HG02623 (cell line): ENCODE measurements around the gene RBM44.
"Not testable (repeated sequence)": the region's sequence is repeated elsewhere in the genome, so short reads cannot be mapped to it uniquely, and the experiment has no call there.

Source experiments
- ATAC-seq: cut with Tn5 transposase; IDR thresholded peaks from one replicate; pipeline ENCODE4 v1.9.1; 2021; ENCODE audit warnings: moderate library complexity; ENCODE audit not compliant: unreplicated experiment

The RBM44 gene

DNA sequence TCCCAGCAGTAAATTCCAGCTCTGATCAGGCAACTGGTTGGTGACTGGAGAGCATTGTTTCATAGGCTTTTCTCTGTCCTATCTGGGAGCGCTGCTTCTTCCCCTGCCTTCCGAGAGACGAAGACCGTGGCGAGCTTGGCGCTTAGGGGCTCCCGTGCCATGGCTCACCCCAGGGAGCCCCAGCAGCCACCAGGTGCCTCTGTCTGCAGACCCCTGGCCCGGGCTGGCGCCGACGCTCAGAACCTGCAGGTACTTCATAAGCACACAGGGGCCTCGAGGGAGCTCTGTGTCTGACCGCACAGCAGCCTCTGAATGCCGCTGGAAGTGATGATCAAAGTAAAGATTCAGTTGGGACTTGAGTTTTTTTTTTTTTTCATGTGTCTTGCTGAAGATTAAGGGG is 19.1 kb upstream of the RBM44 start:
- ATAC-seq: no peak

DNA sequence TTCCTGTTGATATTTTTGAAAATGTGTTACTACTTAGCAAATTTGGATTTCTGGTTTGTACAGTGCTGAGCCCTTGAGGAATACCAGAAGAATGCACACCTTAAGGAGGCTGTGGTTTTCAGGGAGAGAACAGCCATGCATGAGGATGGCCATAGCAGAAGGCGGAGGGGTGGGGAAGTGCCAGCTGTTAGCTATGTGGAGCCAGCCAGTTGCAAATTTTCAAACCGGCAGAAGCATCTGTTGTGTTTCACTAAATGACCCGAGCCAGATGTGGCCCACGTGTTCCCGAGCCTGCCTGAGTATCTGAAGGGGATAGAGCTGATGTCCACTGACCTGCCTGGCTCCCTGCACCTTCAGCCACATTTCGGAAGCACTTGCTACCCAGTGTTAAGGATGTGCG is 16.4 kb upstream of the RBM44 start:
- no peak for ATAC-seq

DNA sequence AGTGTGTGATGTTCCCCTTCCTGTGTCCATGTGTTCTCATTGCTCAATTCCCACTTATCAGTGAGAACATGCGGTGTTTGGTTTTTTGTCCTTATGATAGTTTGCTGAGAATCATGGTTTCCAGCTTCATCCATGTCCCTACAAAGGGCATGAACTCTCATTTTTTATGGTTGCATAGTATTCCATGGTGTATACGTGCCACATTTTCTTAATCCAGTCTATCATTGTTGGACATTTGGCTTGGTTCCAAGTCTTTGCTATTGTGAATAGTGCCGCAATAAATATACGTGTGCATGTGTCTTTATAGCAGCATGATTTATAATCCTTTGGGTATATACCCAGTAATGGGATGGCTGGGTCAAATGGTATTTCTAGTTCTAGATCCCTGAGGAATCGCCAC is 14.9 kb upstream of the RBM44 start:
- ATAC-seq: not testable (repeated sequence)

DNA sequence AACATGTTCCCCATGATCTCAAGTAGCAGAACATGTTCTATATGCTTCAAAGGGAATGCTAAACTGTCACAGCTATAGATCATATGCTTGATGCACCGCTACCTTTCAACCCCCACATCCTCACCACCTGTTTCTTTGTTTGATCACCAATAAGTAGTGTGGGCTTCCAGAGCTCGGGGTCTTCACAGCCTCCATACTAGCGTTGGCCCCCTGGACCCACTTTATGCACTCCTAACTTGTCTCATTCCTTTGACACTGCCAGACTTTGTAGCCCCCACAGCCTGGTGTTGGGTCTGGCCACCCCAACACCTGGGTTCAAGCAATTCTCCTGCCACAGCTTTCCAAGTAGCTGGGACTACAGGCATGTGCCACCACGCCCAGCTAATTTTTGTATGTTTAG is 11.6 kb upstream of the RBM44 start:
- ATAC-seq: no peak

DNA sequence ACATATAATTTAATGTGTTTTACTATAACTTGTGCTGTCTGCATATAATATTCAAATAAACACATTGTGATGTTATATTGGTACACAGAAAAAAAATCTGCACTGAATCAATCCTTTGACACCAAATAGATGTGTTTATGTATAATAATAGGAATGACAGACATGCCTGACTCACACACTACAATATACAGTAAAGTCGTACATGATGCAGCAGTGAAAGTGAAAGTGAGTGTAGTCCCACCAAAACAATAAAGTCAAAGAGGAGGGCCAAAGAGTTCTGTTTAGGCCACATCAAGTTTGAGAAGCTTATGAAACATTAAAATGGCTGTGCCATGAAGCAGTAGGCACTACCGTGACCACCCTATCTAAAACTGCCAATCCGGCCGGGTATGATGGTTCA is 8.2 kb upstream of the RBM44 start:
- ATAC-seq: no peak

DNA sequence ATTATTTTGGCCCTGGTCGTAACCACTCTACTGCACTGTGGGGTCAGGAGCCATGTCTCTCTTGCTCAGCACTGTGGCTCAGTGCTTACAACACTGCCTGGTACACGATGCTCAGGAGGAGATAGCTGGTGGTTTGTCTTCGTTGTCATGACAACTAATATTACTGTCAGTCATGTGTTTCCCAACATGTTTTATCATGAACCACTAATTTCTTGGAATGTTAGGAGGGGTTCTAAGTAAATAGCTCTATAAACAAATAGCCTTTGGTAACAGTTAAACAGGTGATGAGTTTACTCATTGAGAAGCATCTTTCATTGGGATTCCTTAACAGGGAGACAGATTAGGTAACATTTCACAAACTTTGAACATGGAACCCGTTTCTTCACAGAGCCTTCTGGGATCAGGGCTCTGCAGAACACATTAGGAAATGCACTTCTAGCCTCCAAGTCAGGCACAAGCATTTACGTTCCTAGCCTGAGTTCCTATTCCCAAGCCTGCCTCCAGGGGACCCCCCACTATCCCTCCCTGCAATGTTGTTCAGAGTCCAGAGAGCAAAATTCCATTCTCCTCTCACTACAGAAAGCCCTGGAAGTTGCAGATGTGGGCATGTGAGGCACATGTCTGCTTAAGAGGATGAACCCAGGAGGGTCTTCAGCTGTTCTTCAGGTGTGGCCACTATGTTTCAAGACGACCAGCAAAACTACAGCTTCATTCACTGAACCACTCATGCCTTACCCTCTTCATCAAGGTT is 6.4 kb upstream of the RBM44 start:
- no peak for ATAC-seq

DNA sequence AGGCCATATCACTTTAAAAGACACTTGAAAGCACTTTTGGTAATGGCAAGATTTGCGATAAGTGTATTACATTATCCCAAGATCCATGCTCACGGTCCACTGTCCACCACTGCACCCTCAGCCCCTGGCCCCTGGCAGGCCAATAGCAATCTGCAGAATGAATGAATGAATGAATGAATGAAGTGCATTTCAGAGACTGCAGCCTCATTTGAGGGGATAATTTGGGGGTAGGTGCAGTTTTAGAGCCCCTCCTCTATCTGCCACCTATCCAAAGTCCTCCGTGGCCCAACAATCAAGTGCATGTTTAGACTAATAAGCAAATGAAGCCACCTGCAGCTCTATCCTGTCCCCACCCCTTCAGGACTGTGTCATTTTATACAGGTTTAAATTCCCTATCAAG is 1.3 kb upstream of the RBM44 start:
- no peak for ATAC-seq

DNA sequence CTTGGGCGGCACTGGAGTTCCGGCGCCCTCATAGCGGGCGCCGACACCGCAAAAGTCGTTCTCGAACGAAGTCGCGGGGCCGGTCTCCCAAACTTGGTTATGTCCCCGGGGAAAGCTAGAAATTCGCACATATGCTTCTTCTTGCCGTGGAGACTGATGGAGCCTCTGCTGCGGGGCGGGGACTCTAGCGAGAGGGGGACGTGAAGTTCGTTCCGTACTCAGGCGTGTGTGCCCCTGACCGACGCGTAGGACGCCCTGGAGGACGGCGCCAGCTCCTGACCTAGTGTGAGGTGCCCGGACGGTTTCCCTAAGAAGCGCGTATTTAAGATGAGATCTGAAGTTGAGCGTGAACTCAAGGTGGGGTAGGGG is 465 bp downstream of the RBM44 start:
- ATAC-seq: no peak

DNA sequence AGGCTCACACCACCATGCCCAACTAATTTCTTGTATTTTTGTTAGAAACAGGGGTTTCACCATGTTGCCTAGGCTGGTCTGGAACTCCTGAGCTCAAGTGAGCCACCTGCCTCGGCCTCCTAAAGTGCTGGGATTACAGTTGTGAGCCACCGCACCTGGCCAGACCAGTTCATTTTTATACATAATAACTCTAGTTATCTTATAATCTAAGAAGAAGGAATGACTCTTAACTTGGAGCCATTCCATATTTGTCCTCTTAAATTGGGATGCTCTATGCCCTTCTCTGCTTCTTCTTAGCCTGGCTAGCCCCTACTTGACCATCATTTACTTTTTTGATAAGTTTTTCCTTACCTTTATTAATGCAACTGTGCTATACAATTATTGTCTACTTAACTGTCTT is 2.9 kb downstream of the RBM44 start:
- no peak for ATAC-seq

DNA sequence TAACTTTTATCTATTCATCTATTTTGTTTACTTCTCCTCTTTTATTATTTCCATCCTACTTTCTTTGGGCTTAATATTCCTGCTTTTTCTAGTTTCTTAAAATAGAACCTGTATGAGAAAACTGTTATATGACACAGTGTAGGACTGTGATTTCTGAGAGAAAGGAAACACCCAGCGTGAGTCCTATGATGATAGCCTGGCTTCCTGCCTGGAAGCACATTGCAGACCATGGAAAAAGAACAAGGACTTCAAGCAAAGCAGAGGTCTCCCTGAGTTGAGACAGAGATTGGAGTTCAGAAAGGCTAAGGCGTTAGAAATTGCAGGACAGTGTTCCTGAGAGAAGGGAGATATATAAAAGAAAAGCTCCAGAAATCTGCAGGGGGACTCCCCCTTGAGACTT is 7.8 kb downstream of the RBM44 start:
- no peak for ATAC-seq

DNA sequence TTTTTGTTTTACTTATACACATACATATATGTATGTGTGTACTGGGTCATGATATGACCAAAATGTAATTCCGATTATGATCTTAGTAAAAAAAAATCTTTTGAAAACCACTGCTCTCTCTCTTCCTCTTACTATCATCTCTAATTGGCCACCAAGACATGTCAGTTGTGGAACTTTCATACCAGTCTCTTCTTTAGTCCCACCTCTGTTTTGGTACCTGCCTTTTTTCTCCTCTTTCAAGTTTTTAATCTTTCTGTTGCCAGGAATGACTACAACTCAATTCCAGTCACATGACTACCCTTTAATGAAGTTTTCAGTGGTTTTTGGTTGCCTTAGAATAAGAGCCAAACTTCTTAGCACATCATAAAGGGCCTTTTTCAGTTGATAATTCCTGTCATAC is 17.1 kb downstream of the RBM44 start:
- ATAC-seq: no peak

DNA sequence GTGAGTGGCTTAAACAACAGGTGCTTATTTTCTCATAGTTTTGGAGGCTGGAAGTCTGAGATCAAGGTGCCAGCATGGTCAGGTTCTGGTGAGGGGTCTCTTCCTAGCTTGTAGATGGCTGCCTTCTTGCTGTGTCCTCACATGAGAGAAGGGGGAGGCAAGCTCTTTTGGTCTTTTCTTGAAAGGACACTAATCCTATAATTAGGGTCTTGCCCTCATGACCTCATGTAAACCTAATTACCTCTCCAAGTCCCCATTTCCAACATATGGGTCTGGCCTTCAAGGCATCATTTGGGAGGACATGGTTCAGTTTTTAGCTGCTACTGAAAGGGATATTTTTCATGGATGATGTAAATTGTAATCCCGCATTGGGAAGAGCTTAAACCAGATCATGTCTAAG is 18.0 kb downstream of the RBM44 start:
- no peak for ATAC-seq

DNA sequence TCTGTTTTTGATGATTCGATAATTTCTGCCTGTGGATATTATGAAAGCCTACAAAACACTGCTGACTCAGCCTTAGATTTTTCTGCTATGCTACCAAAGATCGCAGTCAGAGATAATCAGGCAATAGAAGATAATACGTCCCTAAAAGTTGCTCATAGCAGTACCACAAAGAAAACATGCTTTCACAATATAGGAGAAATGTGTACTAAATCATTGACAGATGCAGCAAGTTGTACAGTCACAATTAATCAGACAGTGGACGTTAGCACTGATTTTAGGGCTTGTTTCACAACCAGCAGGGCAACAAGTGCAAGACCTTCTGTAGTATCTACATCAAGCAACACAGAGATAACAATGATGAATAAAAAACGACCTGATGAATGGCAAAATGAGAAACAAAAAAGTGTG is 19.5 kb downstream of the RBM44 start:
- ATAC-seq: no peak

DNA sequence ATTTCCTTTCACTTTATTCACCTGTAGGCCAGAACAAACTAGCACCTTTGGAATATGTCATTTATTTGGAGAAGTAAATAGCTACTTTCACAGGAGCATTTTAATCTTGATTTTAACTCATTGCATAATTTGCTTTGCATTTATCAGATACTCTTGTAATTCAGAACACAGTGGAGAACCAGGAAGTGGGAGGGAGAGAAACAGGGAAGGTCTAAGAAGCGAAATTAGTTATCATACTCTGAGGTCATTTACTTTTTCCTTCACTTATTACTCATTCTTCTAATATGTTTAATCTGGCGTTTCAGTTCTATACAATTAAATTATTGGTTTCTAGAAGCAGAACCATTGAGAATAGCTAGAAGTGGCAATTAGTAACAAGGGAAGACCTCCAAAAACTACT is 20.7 kb downstream of the RBM44 start:
- ATAC-seq: no peak

DNA sequence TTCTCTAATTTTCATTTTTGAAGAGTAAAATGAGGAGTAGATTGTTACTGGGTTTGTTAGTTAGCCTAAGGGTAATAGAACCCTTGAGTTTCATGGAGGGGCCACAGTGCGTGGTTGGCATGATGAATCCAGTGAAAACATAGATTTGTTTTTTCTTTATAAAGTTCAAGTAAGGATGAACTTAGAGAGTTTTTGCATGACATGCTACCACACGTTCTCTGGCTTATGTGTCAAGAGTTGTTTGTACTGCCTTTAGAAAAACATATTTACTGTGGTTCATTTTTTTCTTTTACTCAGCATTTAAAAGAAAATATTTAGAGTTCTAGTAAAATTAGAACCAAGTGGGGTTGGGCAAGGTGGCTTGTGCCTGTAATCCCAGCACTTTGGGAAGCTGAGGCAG is 21.8 kb downstream of the RBM44 start:
- ATAC-seq: no peak

DNA sequence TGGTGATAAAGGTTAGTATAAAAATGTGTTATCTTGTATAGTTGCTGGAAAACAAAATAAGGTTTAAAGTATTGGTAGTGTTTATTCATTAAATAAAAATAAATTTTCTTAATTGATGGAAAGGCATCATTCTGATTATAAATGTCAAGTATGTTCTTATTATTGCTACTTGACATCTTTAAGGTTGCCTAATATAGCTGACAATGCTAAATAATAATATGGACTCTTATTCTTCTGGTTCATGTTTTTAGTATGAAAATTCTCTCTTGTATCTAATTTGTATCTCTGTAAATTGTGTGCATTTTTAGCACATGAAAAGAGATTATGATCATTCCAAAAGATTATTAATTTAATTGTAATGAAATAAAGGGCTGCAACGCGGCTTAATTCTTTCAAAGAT is 25.0 kb downstream of the RBM44 start:
- ATAC-seq: no peak

DNA sequence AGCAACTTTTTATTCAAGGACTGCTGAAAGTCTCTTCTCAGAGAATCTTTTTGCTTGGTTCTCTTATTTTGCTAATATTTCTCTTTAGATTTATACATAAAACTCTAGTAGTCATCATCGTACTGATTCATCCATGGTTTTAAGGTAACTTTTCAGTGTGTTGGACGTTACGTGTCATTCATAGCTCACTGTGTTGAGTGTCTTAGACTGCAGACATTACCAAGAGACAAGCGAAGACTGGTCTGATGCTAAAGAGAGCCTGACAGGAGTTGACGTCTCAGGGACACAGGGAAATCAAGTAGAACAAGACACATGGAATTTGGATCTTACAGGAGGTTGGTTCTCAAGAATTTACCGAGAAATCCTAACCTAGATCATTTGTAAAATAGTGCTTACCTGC is 25.5 kb downstream of the RBM44 start:
- ATAC-seq: no peak

DNA sequence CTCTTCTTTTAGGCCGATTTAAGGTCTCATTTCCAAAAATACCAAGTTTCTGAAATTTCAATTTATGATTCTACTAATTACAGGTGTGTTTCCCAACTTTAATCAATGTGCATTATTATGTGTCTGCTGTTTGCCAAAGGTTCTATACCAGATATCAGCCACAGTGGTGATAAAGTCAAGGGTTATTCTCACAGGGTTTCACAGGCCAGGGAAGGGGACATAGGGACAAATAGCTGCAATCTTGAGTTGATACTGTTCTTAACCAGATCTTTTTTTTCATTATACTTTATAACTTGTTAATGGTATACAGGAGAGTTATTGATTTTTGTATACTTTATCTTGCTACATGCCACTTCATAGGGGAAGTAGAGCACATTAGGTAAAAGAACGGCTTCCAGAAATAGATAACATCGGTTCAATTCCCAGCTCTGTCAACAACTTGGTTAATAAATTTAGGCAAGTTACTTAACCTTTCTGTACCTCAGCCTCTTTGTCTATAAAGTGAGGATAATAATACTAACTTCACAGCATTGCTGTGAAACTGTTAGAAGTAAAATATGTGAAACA is 28.9 kb downstream of the RBM44 start:
- ATAC-seq: no peak

DNA sequence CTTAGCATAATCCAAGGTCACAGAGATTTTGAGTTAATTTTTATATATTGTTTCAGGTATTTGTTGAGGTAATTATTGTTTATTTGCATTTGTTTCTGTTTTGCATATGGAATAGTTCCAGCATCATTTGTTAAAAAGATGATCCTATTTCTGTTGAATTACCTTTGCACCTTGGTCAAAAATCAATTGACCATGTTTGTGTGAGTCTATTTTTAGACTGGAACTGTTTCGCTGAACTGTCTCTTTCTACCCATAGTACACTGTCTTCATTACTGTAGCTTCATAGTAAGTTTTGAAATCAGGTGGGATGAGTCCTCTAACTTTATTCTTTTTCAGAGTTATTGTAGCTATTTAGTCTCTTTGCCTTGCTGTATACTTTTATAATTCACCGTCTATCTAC is 31.9 kb downstream of the RBM44 start:
- ATAC-seq: no peak

DNA sequence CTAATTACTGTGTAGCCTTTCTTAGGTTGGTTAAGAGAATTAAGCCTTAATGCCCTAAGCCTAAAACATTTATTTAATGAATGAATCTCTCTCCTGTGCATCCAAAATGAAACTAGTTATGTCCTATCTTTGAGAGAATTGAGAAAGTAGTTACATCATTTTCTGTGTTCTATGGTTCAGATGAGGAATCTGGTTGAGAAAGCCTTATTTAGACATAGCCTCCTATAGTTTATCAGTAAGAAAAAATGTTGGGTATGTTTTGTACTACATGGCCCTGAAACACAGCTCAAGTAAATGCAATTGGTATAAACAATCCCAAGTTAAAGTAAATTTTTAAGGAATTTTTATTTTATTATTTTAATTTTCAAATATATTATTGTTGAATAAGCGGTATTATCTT is 35.0 kb downstream of the RBM44 start:
- no peak for ATAC-seq

DNA sequence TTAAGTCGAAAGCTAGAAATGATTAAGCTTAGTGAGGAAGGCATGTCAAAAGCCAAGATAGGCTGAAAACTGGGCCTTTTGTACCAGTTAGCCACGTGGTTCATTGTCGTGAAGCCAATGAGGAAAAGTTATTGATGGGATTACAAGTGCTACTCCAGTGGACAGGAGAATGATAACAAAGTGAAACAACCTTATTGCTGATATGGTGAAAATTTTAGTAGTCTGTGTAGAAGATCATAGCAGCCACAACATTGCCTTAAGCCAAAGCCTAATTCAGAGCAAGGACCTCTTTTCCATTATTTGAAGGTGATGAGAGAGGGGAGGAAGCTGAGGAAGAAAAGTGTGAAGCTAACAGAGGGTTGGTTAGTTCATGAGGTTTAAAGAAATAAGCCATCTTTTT is 36.8 kb downstream of the RBM44 start:
- no peak for ATAC-seq

DNA sequence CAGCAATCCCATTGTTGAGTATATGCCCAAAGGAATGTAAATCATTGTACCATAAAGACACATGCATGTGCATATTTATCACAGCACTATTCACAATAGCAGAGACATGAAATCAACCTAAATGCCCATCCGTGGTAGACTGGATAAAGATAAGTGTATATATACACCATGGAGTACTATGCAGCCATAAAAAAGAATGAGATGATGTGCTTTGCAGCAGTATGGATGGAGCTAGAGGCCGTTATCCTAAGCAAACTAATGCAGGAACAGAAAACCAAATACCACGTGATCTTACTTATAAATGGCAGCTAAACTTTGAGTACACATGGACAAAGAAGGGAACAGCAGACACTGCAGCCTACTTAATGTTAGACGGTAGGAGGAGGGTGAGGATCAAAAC is 42.5 kb downstream of the RBM44 start:
- no peak for ATAC-seq

DNA sequence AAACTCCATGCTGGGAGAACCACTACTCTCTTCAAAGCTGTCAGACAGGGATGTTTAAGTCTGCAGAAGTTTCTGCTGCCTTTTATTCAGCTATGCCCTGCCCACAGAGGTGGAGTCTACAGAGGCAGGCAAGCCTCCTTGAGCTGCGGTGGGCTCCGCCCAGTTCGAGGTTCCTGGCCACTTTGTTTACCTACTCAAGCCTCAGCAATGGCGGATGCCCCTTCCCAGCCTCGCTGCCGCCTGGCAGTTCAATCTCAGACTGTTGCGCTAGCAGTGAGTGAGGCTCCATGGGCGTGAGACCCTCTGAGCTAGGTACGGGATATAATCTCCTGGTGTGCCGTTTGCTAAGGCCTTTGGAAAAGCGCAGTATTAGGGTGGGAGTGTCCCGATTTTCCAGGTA is 50.4 kb downstream of the RBM44 start:
- not testable (repeated sequence) for ATAC-seq
